ENCODE results near the gene RPP25L.

Gene RPP25L

GRCh38 chr9:34635556-34635955 lies 23.7 kb upstream of the RPP25L start:
- H3K27me3 ChIP-seq (ENCODE audit: insufficient read depth, low read depth, severe bottlenecking) = no peaks in the 10 kb centered on the region
- peaks cover 10% of the 10 kb centered on the region for H3K36me3 ChIP-seq
- TF ChIP-seq CTCF (IDR thresholded peaks at IDR 0.05; ENCODE audit: low read depth, low read length) = no peak
- no peak overlapping the region for H3K27ac ChIP-seq
- no peak for DNase-seq
- no peaks in the 10 kb centered on the region for H3K9me3 ChIP-seq (ENCODE audit: severe bottlenecking)
- no peak overlapping the region for H3K4me3 ChIP-seq (ENCODE audit: low read depth, low read length)

GRCh38 chr9:34634551-34635248 lies 22.8 kb upstream of the RPP25L start:
- no peak for DNase-seq
- peaks cover 10% of the 10 kb centered on the region for H3K36me3 ChIP-seq
- H3K27me3 ChIP-seq (ENCODE audit: insufficient read depth, low read depth, severe bottlenecking) = peaks cover 5% of the 10 kb centered on the region
- H3K9me3 ChIP-seq (ENCODE audit: severe bottlenecking) = no peaks in the 10 kb centered on the region
- H3K27ac ChIP-seq = no peak overlapping the region
- no peak for TF ChIP-seq CTCF (IDR thresholded peaks at IDR 0.05; ENCODE audit: low read depth, low read length)
- no peak overlapping the region for H3K4me3 ChIP-seq (ENCODE audit: low read depth, low read length)

- peaks cover 10% of the 10 kb centered on the region for H3K27me3 ChIP-seq (ENCODE audit: insufficient read depth, low read depth, severe bottlenecking)
- peak; percentile 76 for DNase-seq
- peak; percentile 81 for TF ChIP-seq CTCF (IDR thresholded peaks at IDR 0.05; ENCODE audit: low read depth, low read length)
- H3K27ac ChIP-seq = peak overlapping the region; percentile 35; the same call in 1 of the 2 replicates
- no peaks in the 10 kb centered on the region for H3K9me3 ChIP-seq (ENCODE audit: severe bottlenecking)
- peaks cover 10% of the 10 kb centered on the region for H3K36me3 ChIP-seq
- no peak overlapping the region for H3K4me3 ChIP-seq (ENCODE audit: low read depth, low read length)
These were observed 22.1 kb upstream of the RPP25L start for GRCh38 chr9:34633851-34634550.

GRCh38 chr9:34633166-34633565 lies 21.3 kb upstream of the RPP25L start:
- Histone ChIP-seq H3K27ac (peak overlapping the region; percentile 35), H3K4me3 (ENCODE audit: low read depth, low read length) (no peak overlapping the region), H3K9me3 (ENCODE audit: severe bottlenecking) (no peaks in the 10 kb centered on the region), H3K27me3 (ENCODE audit: insufficient read depth, low read depth, severe bottlenecking) (peaks cover 15% of the 10 kb centered on the region), H3K36me3 (peaks cover 10% of the 10 kb centered on the region)
- DNase-seq = peak; percentile 83
- no peak for TF ChIP-seq CTCF (IDR thresholded peaks at IDR 0.05; ENCODE audit: low read depth, low read length)

GRCh38 chr9:34630402-34631154 lies 18.7 kb upstream of the RPP25L start:
- peaks cover 5% of the 10 kb centered on the region for H3K36me3 ChIP-seq
- H3K27ac ChIP-seq = no peak overlapping the region
- DNase-seq = no peak
- no peaks in the 10 kb centered on the region for H3K9me3 ChIP-seq (ENCODE audit: severe bottlenecking)
- no peak for TF ChIP-seq CTCF (IDR thresholded peaks at IDR 0.05; ENCODE audit: low read depth, low read length)
- H3K4me3 ChIP-seq (ENCODE audit: low read depth, low read length) = no peak overlapping the region
- peaks cover 21% of the 10 kb centered on the region for H3K27me3 ChIP-seq (ENCODE audit: insufficient read depth, low read depth, severe bottlenecking)

All from WERI-Rb-1 (cell line).